IMR-90 (cell line): ENCODE results near the gene TSBP1. TPM values are rescaled to one million over a fixed set of nuclear protein-coding genes. Genes with fewer than 3 reads are reported as not detected.

Experiments
- ATAC-seq: fragments of 200-7000 bp; cut with Tn5 transposase; 2 replicates; pipeline ENCODE4 v1.9.1; 2020; ENCODE audit warnings: low read depth, mild to moderate bottlenecking, moderate library complexity
- BruUV-seq: library from RNA; stranded (reverse); fragments of 400-500 nt; replicated peaks from 2 replicates; lab custom pipeline; 2021; lab: Mats Ljungman, UMichigan
- CTCF ChIA-PET: fragments of 300-600 bp; formaldehyde crosslinking; extraction: SDS; loops from one replicate; lab custom pipeline; 2021; ENCODE audit warnings: antibody characterized with exemption; lab: Yijun Ruan, JAX
- POLR2A ChIA-PET: fragments of 300-600 bp; sonication (Branson Sonifier 250); formaldehyde crosslinking; loops from one replicate; lab custom pipeline; 2022; ENCODE audit warnings: antibody characterized with exemption; ENCODE audit not compliant: unreplicated experiment; lab: Charles Lee
- DNase-seq: peaks from one replicate; pipeline ENCODE4 v3.0.0; 2013
- H2AFZ ChIP-seq: replicated peaks from 2 replicates; pipeline ENCODE3; 2013; ENCODE audit warnings: low read length, mild to moderate bottlenecking; ENCODE audit not compliant: poor library complexity
- H2AK5ac ChIP-seq: 2 replicates; pipeline ENCODE4 v1.6.1; 2013; ENCODE audit warnings: low read depth, low read length, inconsistent platforms
- H2AK9ac ChIP-seq: replicated peaks from 2 replicates; pipeline ENCODE3; 2013; ENCODE audit warnings: mild to moderate bottlenecking, low read depth, low read length, moderate library complexity; ENCODE audit not compliant: poor library complexity
- H2BK120ac ChIP-seq: 2 replicates; pipeline ENCODE4 v1.6.1; 2013; ENCODE audit warnings: low read depth, low read length, inconsistent platforms
- H2BK15ac ChIP-seq: 3 replicates; pipeline ENCODE4 v1.6.1; 2013; ENCODE audit warnings: low read depth, low read length, inconsistent platforms
- H2BK20ac ChIP-seq: 2 replicates; pipeline ENCODE4 v1.6.1; 2013; ENCODE audit warnings: low read depth, mild to moderate bottlenecking, inconsistent platforms, low read length, moderate library complexity
- H2BK5ac ChIP-seq: 2 replicates; pipeline ENCODE4 v1.6.1; 2013; ENCODE audit warnings: mild to moderate bottlenecking, low read depth, low read length, inconsistent platforms; ENCODE audit not compliant: poor library complexity, severe bottlenecking
- H3K14ac ChIP-seq: replicated peaks from 2 replicates; pipeline ENCODE4 v1.6.1; 2013; ENCODE audit warnings: low read depth, low read length, inconsistent platforms
- H3K18ac ChIP-seq: 2 replicates; pipeline ENCODE4 v1.6.1; 2013; ENCODE audit warnings: low read depth, low read length, control low read depth
- H3K23ac ChIP-seq: 2 replicates; pipeline ENCODE4 v1.6.1; 2013; ENCODE audit warnings: low read depth, low read length, inconsistent platforms
- H3K27ac ChIP-seq: 2 replicates; pipeline ENCODE4 v1.5.1; 2013; ENCODE audit warnings: mild to moderate bottlenecking, control low read depth, low read length; ENCODE audit not compliant: insufficient read depth
- H3K27me3 ChIP-seq: 2 replicates; pipeline ENCODE4 v1.6.1; 2013; ENCODE audit warnings: low read length; ENCODE audit not compliant: control insufficient read depth, insufficient read depth
- H3K36me3 ChIP-seq: 2 replicates; pipeline ENCODE4 v1.6.1; 2013; ENCODE audit warnings: low read length, mixed read lengths; ENCODE audit not compliant: control insufficient read depth, insufficient read depth
- H3K4ac ChIP-seq: 2 replicates; pipeline ENCODE4 v1.6.1; 2013; ENCODE audit warnings: low read depth, low read length, inconsistent platforms
- H3K4me1 ChIP-seq: 2 replicates; pipeline ENCODE4 v1.6.1; 2013; ENCODE audit warnings: low read length, mixed read lengths; ENCODE audit not compliant: control insufficient read depth, insufficient read depth
- H3K4me2 ChIP-seq: 2 replicates; pipeline ENCODE4 v1.6.1; 2013; ENCODE audit warnings: low read depth, mild to moderate bottlenecking, control low read depth, low read length, moderate library complexity
- H3K4me3 ChIP-seq: 2 replicates; pipeline ENCODE4 v1.5.1; 2013; ENCODE audit warnings: low read depth, mild to moderate bottlenecking, control low read depth, low read length, moderate library complexity; ENCODE audit not compliant: insufficient read depth
- H3K56ac ChIP-seq: 2 replicates; pipeline ENCODE4 v1.6.1; 2013; ENCODE audit warnings: low read length, inconsistent platforms; ENCODE audit not compliant: insufficient read depth; ENCODE audit errors: extremely low read depth
- H3K79me1 ChIP-seq, 2 experiments: 2 replicates each; pipeline ENCODE4 v1.6.1; 2013; ENCODE audit warnings: low read length in 2 of 2, inconsistent platforms in 1 of 2, low read depth in 1 of 2
- H3K9ac ChIP-seq: 2 replicates; pipeline ENCODE4 v1.6.1; 2013; ENCODE audit warnings: low read depth, low read length, control low read depth
- H3K9me1 ChIP-seq: 2 replicates; pipeline ENCODE4 v1.6.1; 2013; ENCODE audit warnings: low read length, inconsistent platforms; ENCODE audit not compliant: insufficient read depth
- H3K9me3 ChIP-seq: 2 replicates; pipeline ENCODE4 v1.6.1; 2013; ENCODE audit warnings: low read length; ENCODE audit not compliant: control insufficient read depth, insufficient read depth
- H4K20me1 ChIP-seq: 2 replicates; pipeline ENCODE4 v1.6.1; 2013; ENCODE audit warnings: low read length, inconsistent platforms; ENCODE audit not compliant: insufficient read depth
- H4K5ac ChIP-seq: 2 replicates; pipeline ENCODE4 v1.6.1; 2013; ENCODE audit warnings: mild to moderate bottlenecking, low read depth, low read length, control low read depth
- H4K8ac ChIP-seq, 2 experiments: 2 replicates each; pipeline ENCODE4 v1.6.1; 2013; ENCODE audit warnings: low read depth in 2 of 2, low read length in 2 of 2, control low read depth in 1 of 2, inconsistent platforms in 1 of 2
- H4K91ac ChIP-seq: 2 replicates; pipeline ENCODE4 v1.6.1; 2013; ENCODE audit warnings: low read depth, low read length, inconsistent platforms; ENCODE audit not compliant: insufficient read depth
- BHLHE40 ChIP-seq: fragments of 150-350 bp; IDR thresholded peaks from 2 replicates; pipeline ENCODE4 v1.6.1; 2016; ENCODE audit warnings: mild to moderate bottlenecking, low read depth, low read length
- CEBPB ChIP-seq: IDR thresholded peaks from 2 replicates; pipeline ENCODE4 v1.6.1; 2012; ENCODE audit warnings: low read depth, low read length, improper control_type of control experiment
- CHD1 ChIP-seq: IDR thresholded peaks from 2 replicates; pipeline ENCODE4 v1.6.1; 2012; ENCODE audit warnings: low read depth, low read length, improper control_type of control experiment
- CTCF ChIP-seq: conservative IDR thresholded peaks from 2 replicates; pipeline ENCODE4 v1.5.1; 2012; ENCODE audit warnings: mild to moderate bottlenecking, low read depth, low read length, improper control_type of control experiment
- FOS ChIP-seq: fragments of 150-350 bp; IDR thresholded peaks from 2 replicates; pipeline ENCODE4 v1.6.1; 2016; ENCODE audit warnings: low read depth, low read length
- MAFK ChIP-seq: IDR thresholded peaks from 2 replicates; pipeline ENCODE4 v1.6.1; 2012; ENCODE audit warnings: low read depth, low read length, improper control_type of control experiment
- POLR2A ChIP-seq: IDR thresholded peaks from 2 replicates; pipeline ENCODE4 v1.6.1; 2012; ENCODE audit warnings: mild to moderate bottlenecking, low read depth, low read length
- RAD21 ChIP-seq: IDR thresholded peaks from 2 replicates; pipeline ENCODE4 v1.6.1; 2012; ENCODE audit warnings: low read length, improper control_type of control experiment
- RCOR1 ChIP-seq: IDR thresholded peaks from 2 replicates; pipeline ENCODE4 v1.6.1; 2012; ENCODE audit warnings: mild to moderate bottlenecking, low read length, improper control_type of control experiment; ENCODE audit not compliant: insufficient replicate concordance
- SMC3 ChIP-seq: fragments of 150-350 bp; IDR thresholded peaks from 2 replicates; pipeline ENCODE4 v1.6.1; 2016; ENCODE audit warnings: low read depth, mild to moderate bottlenecking, antibody characterized with exemption, low read length, moderate library complexity
- USF2 ChIP-seq: fragments of 150-350 bp; IDR thresholded peaks from 2 replicates; pipeline ENCODE4 v1.6.1; 2017; ENCODE audit warnings: mild to moderate bottlenecking, antibody characterized with exemption, low read length, low read depth
- WGBS, 2 experiments: methylation state at CpG; one replicate each; pipeline versions ENCODE4 v1.1.5 to v1.1.7; 2013; ENCODE audit warnings: missing lambda C conversion rate in 2 of 2; ENCODE audit not compliant: insufficient read length in 1 of 2; ENCODE audit errors: extremely low coverage in 2 of 2; 5-methylcytosine and 5-hydroxymethylcytosine counted together
- dilution Hi-C: fragments of 300-500 bp; cut with HindIII; formaldehyde crosslinking; loops from one replicate; pipeline ENCODE4 v1.14.3; 2018; ENCODE audit warnings: low sequenced_read_pairs; ENCODE audit not compliant: unreplicated experiment
- in situ Hi-C: fragments of 300-500 bp; cut with MboI; formaldehyde crosslinking; loops from 3 replicates; pipeline ENCODE4 v1.14.3; 2019; ENCODE audit warnings: low sequenced_read_pairs, inconsistent platforms, mixed read lengths
- intact Hi-C: fragments of 100-400 bp; cut with micrococcal nuclease; formaldehyde crosslinking; loops from 2 replicates; pipeline ENCODE4 v1.10.0; 2022
- polyA plus RNA-seq, 3 experiments: library from polyadenylated mRNA; depleted of rRNA; stranded (reverse); fragments of >200 nt; gene quantifications; 2 replicates each; pipeline ENCODE4 v1.2.3, GENCODE V29; 2012; ENCODE audit warnings: low replicate concordance in 1 of 3
- total RNA-seq: library from RNA; depleted of rRNA; stranded (reverse); fragments of >200 nt; gene quantifications from 2 replicates; pipeline ENCODE4 v1.2.3, GENCODE V29; 2012

TSBP1 gene
- total and polyA plus RNA-seq, 2 of the 4 experiments (the other 2 are of a cell fraction) = not detected

GRCh38 chr6:32291543-32291942 lies 80.2 kb downstream of the TSBP1 start:
- H3K4ac ChIP-seq = no peak overlapping the region
- intact Hi-C loops = no loop called here
- H3K27ac ChIP-seq = no peak overlapping the region
- H3K56ac ChIP-seq = no peak overlapping the region
- no peak overlapping the region for H2AFZ ChIP-seq
- H2AK5ac ChIP-seq = no peak overlapping the region
- no peaks in the 10 kb centered on the region for H3K4me1 ChIP-seq
- no peak for TF ChIP-seq BHLHE40
- TF ChIP-seq SMC3 = no peak
- no peak for TF ChIP-seq RAD21
- no peak for TF ChIP-seq CTCF
- TF ChIP-seq MAFK = no peak
- TF ChIP-seq POLR2A = no peak
- TF ChIP-seq CEBPB = no peak
- TF ChIP-seq USF2 = no peak
- no peak for TF ChIP-seq CHD1
- TF ChIP-seq RCOR1 = no peak
- TF ChIP-seq FOS = no peak
- H2BK120ac ChIP-seq = no peak overlapping the region
- H3K4me2 ChIP-seq = no peak overlapping the region
- H3K23ac ChIP-seq = no peak overlapping the region
- H4K8ac ChIP-seq = no peak overlapping the region
- no peaks in the 10 kb centered on the region for H3K79me1 ChIP-seq
- H3K4me3 ChIP-seq = no peak overlapping the region
- dilution Hi-C loops = no loop called here
- H3K36me3 ChIP-seq = no peaks in the 10 kb centered on the region
- H4K91ac ChIP-seq = no peak overlapping the region
- DNase-seq (no peak), ATAC-seq (no peak)
- no peak overlapping the region for H2BK20ac ChIP-seq
- no peak overlapping the region for H3K14ac ChIP-seq
- H2BK15ac ChIP-seq = no peak overlapping the region
- no peak overlapping the region for H2BK5ac ChIP-seq
- H3K18ac ChIP-seq = no peak overlapping the region
- in situ Hi-C loops = no loop called here
- no TSS peak for BruUV-seq
- H2AK9ac ChIP-seq = no peak overlapping the region
- no peak overlapping the region for H3K9ac ChIP-seq
- ChIA-PET CTCF (no interaction called here), POLR2A (no interaction called here)
- H3K9me3 ChIP-seq = no peaks in the 10 kb centered on the region
- peaks cover 7% of the 10 kb centered on the region; the same call in 1 of the 2 replicates for H3K27me3 ChIP-seq
- no peaks in the 10 kb centered on the region for H4K20me1 ChIP-seq
- WGBS, 2 experiments = no CpG with 5 or more reads among the region's 1 CpG
- no peak overlapping the region for H4K5ac ChIP-seq
- no peaks in the 10 kb centered on the region for H3K9me1 ChIP-seq
